Measurements from ENCODE around the gene PYGO2.

DNA sequence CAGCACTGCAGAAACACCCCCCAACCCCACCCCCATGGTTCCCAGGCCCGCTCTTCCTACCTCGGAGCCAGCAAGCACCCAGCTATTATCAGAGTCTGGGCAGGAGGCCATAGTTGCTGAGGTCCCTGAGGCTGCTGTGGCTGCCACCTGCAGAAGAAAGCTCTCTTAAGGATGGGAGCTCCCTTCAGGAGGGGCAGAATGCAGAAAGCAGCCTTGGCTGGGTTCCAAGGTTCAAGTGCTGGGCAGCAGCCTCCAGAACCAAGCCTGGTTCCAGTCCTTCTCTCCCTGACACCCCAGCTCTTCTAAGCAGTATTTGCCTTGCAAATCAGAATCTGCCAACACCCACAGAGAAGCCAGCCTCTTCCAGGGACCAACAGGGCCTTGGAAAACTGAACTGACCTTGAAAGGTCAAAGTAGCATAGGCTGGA is 8.0 kb downstream of the PYGO2 start:
- TF ChIP-seq, protein P1, sequence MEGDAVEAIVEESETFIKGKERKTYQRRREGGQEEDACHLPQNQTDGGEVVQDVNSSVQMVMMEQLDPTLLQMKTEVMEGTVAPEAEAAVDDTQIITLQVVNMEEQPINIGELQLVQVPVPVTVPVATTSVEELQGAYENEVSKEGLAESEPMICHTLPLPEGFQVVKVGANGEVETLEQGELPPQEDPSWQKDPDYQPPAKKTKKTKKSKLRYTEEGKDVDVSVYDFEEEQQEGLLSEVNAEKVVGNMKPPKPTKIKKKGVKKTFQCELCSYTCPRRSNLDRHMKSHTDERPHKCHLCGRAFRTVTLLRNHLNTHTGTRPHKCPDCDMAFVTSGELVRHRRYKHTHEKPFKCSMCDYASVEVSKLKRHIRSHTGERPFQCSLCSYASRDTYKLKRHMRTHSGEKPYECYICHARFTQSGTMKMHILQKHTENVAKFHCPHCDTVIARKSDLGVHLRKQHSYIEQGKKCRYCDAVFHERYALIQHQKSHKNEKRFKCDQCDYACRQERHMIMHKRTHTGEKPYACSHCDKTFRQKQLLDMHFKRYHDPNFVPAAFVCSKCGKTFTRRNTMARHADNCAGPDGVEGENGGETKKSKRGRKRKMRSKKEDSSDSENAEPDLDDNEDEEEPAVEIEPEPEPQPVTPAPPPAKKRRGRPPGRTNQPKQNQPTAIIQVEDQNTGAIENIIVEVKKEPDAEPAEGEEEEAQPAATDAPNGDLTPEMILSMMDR (IDR thresholded peaks at IDR 0.05; ENCODE audit: low read depth, low read length): no peak
- TF ChIP-seq EZH2phosphoT487 (IDR thresholded peaks at IDR 0.05; ENCODE audit: low read depth): no peak

All from OCI-LY3 (cell line).